Upper lobe of right lung (tissue), 1 donor: ENCODE data around the gene PROK2. TPM values are rescaled to one million over a fixed set of nuclear protein-coding genes. Genes with fewer than 3 reads are reported as not detected.
A peak's percentile ranks its signal among the peaks of the same experiment; 100 is the strongest.

Experiments
- ATAC-seq: fragments of 200-7000 bp; cut with Tn5 transposase; one replicate; pipeline ENCODE4 v1.9.1; 2020; ENCODE audit warnings: mild to moderate bottlenecking, moderate library complexity
- DNase-seq: peaks from one replicate; pipeline ENCODE4 v3.0.0-alpha.2; 2020
- H3K27ac ChIP-seq: fragments of 200-600 bp; one replicate; pipeline ENCODE4 v1.8.0; 2022
- H3K27me3 ChIP-seq: fragments of 200-600 bp; one replicate; pipeline ENCODE4 v1.8.0; 2022; ENCODE audit warnings: mild to moderate bottlenecking
- H3K36me3 ChIP-seq: fragments of 200-600 bp; one replicate; pipeline ENCODE4 v1.8.0; 2022
- H3K4me1 ChIP-seq: fragments of 200-600 bp; one replicate; pipeline ENCODE4 v1.8.0; 2022
- H3K4me3 ChIP-seq: fragments of 200-600 bp; one replicate; pipeline ENCODE4 v1.8.0; 2022; ENCODE audit warnings: mild to moderate bottlenecking
- H3K9me3 ChIP-seq: fragments of 200-600 bp; one replicate; pipeline ENCODE4 v1.8.0; 2022
- CTCF ChIP-seq: fragments of 200-600 bp; IDR thresholded peaks from one replicate; pipeline ENCODE4 v1.8.0; 2022; ENCODE audit warnings: antibody characterized with exemption
- intact Hi-C: fragments of 100-400 bp; cut with DNase I; formaldehyde crosslinking; loops from one replicate; pipeline ENCODE4 v1.11.0; 2022
- total RNA-seq: library from RNA; stranded (reverse); fragmentation: NEBNext Ultra II Directional; extraction: Animal tissue kit (Norgen Biotek cat#: 25700); gene quantifications from one replicate; pipeline ENCODE4 v1.2.1, GENCODE V29; 2021
- donor health status: DM: no; HTN: yes; CAD: no; lungs with severe emphysema.

Gene PROK2
- total RNA-seq, 1 donor from 2014 or later = 4.1 TPM

DNA sequence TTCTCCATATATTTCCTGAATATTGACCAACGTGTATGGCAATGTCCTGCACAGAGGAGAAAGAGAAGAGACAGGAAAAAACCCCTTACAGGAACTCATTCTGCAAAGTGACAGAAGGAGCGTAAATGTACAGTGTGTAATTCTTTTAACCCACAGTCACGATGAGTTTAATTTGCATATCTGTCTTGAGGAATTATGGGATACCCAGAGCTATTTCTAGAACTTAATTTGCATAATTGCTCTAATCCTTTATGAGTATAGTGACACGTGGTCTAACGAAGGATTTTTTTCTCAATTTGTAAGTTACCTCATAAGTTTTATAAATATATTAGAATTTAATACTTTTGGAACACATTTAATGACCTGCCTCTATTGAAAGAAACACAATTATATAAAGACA, 21.5 kb downstream of the PROK2 start:
- no peak for TF ChIP-seq CTCF
- no peaks in the 10 kb centered on the region for H3K4me1 ChIP-seq
- intact Hi-C loops = no loop called here
- ATAC-seq (no peak), DNase-seq (no peak)
- peaks cover 17% of the 10 kb centered on the region for H3K27me3 ChIP-seq
- H3K27ac ChIP-seq = no peak overlapping the region
- H3K36me3 ChIP-seq = no peaks in the 10 kb centered on the region
- H3K9me3 ChIP-seq = no peaks in the 10 kb centered on the region
- H3K4me3 ChIP-seq = no peak overlapping the region

DNA sequence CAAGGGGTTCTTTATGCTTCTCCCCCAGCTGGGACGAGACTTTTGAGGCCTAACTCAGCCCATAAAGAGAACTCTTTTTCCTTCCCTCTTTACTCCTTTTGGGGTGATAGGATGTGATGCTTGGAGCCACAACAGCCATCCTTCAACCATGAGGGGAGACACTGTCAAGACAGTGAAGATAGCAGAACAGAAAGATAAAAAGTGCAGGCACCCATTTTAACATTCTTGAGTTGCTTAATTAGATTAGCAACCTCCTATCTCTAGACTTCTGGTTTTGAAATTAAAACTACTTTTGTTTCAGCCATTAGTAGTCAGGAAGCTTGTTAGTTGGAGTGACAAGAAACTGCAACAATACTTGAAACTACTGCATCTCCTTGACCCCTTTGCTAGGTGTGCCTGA, 24.8 kb downstream of the PROK2 start:
- intact Hi-C loops = no loop called here
- H3K9me3 ChIP-seq = no peaks in the 10 kb centered on the region
- no peak overlapping the region for H3K4me3 ChIP-seq
- DNase-seq (no peak), ATAC-seq (no peak)
- H3K36me3 ChIP-seq = no peaks in the 10 kb centered on the region
- no peak overlapping the region for H3K27ac ChIP-seq
- H3K27me3 ChIP-seq = peaks cover 24% of the 10 kb centered on the region
- H3K4me1 ChIP-seq = no peaks in the 10 kb centered on the region
- TF ChIP-seq CTCF = no peak

DNA sequence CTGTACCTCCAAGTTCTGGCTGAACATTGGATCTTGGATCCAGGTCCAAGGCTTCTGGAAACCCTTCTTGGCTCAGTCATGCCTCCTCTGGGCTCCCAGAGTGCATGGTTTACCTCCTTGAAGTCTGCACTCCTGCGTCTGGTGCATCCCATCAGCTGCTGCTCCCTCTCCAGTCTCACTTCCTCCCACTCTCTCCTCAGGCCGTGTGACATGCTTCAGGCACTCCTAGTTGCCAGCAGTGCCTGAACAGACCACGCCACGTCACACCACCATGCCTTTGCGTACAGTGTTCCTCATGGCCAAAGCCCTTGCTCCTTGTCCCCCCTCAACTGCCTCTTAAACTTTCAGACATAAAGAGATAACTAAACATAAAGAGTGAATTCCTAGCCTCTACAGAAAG, 25.5 kb downstream of the PROK2 start:
- Histone ChIP-seq H3K4me3 (no peak overlapping the region), H3K27me3 (peaks cover 28% of the 10 kb centered on the region), H3K4me1 (no peaks in the 10 kb centered on the region), H3K9me3 (no peaks in the 10 kb centered on the region), H3K27ac (no peak overlapping the region), H3K36me3 (no peaks in the 10 kb centered on the region)
- ATAC-seq (peak; percentile 71), DNase-seq (no peak)
- TF ChIP-seq CTCF = no peak
- intact Hi-C loops = no loop called here

- Histone ChIP-seq H3K27ac (no peak overlapping the region), H3K4me1 (no peaks in the 10 kb centered on the region), H3K36me3 (no peaks in the 10 kb centered on the region), H3K27me3 (peaks cover 30% of the 10 kb centered on the region), H3K4me3 (no peak overlapping the region), H3K9me3 (no peaks in the 10 kb centered on the region)
- ATAC-seq (no peak), DNase-seq (no peak)
- intact Hi-C loops = no loop called here
- TF ChIP-seq CTCF = no peak
Measured at GRCh38 chr3:71758091-71758490, 26.9 kb downstream of the PROK2 start.

- Histone ChIP-seq H3K36me3 (no peaks in the 10 kb centered on the region), H3K9me3 (no peaks in the 10 kb centered on the region), H3K27me3 (peaks cover 21% of the 10 kb centered on the region), H3K27ac (no peak overlapping the region), H3K4me3 (peak overlapping the region; percentile 43), H3K4me1 (no peaks in the 10 kb centered on the region)
- DNase-seq (no peak), ATAC-seq (no peak)
- TF ChIP-seq CTCF = no peak
- intact Hi-C loops = no loop called here
Measured at GRCh38 chr3:71754610-71755253, 30.2 kb downstream of the PROK2 start.
